HG03469 (cell line): ENCODE measurements around the gene ARL13A.
"Not testable (repeated sequence)": the region's sequence is repeated elsewhere in the genome, so short reads cannot be mapped to it uniquely, and the experiment has no call there.

Experiments
- ATAC-seq: cut with Tn5 transposase; IDR thresholded peaks from one replicate; pipeline ENCODE4 v1.9.1; 2021; ENCODE audit warnings: mild to moderate bottlenecking, moderate library complexity, moderate number of reproducible peaks; ENCODE audit not compliant: unreplicated experiment

The ARL13A gene

DNA sequence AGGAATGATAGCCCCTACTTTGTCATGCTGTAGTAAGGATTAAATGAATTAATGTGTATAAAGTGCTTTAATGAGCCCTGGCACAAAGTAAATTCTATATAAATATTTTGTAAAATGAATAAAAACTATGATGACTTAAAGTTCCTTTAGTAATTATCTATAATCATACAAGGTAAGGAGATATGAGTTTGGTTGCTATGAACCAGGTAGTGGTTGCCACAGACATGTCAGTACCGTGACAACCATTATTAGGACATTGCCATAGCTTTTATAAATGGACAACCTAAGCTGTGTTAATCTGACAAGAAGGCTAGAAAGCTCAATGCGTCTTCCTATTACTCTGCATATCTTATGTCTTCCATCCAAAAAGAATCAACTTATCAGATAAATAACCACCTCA is at the start of gene ARL13A:
TSS of gene ARL13A (plus strand) at position 301 of the 400 bp plus-strand sequence. CDS start 3,982 bp downstream, outside the sequence.
- ATAC-seq: no peak

DNA sequence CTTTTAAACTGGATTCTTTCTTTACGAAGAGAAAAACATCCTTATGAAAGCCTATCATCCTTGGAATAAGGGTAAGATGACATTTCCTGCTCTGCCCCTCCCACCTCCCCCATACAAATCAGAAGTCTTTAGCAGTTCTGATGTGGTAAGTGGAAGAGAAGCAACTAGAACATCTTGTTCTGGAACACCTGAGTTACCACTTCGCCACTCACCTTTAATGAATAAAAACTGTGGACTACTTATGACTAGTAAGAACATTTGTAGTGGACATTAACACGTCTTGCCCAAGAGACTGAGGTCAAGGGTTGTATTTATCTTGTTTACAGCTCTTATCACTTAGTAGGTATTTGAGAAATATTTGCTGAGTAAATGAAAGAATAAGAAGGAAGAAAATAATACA is 45.1 kb upstream of the ARL13A start:
- no peak for ATAC-seq

DNA sequence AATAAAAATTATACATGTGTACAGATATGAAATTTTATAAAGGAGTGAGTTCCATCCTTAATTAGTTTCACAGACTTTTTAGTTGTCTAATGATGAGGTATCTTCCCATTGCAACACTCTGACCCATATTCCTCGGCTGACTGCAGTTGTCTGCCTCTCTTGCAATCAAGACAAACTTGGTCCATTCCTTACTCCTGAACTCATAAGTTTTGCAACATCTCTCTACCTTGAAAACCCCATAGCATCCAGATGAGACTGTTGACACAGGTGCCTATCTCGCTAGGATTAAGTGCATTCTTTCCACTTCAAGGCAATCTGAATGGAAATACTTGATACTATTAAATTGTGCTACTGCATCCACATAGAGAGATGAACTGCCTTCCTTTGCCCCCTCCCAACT is 43.1 kb upstream of the ARL13A start:
- no peak for ATAC-seq

GRCh38 chrX:100928660-100929613 is 40.6 kb upstream of the ARL13A start, which contains the start of gene XKRX:
Gene XKRX (minus strand): TSS chrX:100928917. CDS start chrX:100928304, 613 bp downstream.
- ATAC-seq: no peak

DNA sequence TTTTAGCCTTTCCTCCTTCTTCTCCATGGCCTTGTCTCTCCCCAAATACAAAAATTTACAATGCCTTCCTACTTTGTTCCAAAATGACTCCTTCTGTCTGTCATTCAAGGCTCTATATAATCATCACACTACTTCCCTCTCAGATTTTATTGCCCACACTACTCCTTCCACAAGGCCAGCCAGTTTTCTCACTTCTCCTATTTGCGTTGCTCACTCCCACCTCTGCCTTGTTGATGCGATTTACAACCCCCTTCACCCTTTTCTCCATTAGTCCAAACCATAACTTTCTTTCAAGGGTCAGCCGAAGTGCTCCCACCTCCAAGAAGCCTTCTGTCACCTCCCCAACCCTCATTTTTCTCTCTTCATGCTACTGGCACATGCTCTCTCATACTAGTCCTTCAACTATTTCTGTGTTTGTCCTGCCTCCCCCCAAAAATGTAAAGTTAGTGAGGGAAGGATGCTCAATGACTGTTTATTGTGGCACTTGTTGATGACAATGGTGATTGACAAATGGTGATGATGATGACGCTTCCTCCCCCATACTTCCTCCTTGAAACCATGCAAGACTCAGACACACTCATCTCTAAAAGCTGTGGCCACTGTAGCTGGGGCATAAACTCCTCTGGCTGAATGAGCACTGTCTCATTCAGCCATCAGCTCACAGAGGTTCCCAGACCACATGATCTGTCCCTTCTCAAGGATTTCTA is 38.1 kb upstream of the ARL13A start:
- ATAC-seq: peak; percentile 83

GRCh38 chrX:100931925-100932285 is 37.6 kb upstream of the ARL13A start:
- ATAC-seq: no peak

DNA sequence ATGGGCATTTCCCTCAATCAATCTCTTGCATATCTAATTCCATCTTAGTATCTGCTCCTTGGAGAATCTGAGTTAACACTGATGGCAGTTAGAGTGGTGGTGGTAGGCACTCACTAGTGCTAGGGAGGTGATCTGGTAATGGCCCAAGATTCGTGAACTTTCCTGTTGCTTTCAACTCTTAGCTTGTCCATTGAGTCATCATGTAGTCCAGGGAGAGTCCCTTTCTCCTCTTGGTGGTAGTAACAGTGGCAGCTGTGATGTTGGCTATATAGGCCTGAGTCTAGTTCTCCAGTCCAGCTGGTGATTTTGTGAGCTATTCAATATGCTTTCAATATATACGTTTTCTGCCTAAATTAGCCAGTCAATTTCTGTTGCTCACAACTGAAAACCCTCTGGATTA is 33.7 kb upstream of the ARL13A start:
- no peak for ATAC-seq

DNA sequence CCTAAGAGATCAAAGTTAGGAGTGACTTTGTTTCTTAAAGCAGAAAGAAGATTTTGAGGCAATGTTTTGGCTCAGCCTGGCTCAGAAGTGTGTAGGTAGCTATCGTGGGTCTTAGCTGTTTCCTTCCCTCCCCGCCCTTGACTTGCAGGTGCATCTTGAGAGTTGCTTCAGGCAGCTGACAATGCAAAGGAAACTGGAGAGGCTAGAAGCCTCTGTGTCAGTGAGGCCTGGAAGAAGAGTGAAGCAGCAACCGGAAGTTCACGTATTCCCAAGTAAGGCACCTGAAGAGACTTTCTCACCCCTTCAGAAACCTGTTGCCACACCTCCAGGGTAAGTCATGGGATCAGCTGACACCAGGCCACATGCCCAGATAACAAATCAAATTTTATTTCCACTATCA is 30.2 kb upstream of the ARL13A start:
- ATAC-seq: no peak

DNA sequence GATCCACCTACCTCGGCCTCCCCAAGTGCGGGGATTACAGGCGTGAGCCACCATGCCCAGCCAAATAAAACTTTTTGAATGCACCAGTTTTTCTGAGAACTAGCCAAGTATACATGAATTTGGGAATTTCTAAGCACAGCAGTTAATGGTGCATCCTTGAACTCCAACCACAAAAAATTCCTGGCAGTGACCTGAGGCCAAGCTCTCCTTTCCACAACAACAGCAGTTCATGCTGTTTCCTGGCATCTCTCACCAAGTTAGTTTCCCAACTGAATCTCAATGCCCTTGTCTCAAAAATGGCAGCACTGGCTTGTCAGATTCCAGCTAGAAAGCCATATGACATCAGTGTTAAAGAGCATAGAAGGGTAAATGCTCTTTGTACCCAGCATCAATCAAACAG is 24.9 kb upstream of the ARL13A start:
- no peak for ATAC-seq

- no peak for ATAC-seq
These were observed 23.1 kb upstream of the ARL13A start for GRCh38 chrX:100946299-100946927.

DNA sequence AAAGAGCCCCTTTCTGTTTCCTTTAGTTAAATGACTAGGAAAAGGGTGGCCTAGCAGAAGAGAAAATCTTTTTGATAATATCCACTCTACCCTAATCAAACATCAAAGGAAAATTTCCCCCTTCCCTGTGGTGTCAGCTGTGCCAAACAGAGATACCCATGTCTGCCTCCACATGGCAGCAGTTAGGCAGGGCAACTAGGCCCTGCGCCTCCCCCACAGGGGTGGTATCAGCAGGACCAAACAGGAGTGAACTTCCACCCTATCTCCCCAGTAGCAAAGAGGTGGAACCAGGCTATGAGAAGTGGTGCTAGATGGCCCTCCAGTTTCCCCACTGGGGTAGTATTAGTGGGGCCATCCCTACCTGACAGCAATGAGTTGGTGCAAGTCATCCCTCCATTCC is 21.0 kb upstream of the ARL13A start:
- ATAC-seq: no peak

DNA sequence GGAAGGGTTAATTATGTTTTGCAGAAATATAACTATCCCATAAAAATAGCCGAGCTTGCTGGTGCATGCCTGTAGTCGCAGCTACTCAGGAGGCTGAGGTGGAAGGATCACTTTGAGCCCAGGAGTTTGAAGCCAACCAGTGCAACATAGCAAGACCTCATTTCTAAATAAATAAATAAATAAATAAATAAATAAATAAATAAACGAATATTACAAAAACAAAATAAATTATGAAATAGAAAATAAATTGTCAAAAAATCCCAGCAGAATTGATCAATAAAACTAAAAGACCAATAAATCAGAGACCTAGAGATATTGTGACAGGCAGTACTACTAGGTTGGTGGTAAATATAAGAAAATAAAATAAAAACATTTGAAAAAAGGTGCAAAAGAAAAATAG is 6.7 kb upstream of the ARL13A start:
- no peak for ATAC-seq

DNA sequence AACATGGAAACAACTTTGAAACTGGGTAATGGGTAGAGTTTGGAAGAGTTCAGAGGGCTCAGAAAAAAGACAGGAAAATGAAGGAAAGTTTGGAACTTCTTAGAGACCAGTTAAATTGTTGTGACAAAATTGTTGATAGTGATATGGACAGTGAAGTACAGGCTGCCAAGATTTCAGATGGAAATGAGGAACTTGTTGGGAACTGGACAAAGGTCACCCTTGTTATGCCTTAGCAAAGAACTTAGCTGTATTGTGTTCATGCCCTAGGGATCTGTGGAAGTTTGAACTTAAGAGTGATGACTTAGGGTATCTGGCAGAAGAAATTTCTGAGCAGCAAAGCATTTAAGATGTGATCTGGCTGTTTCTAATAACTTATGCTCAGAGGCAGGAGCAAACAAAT is 5.1 kb upstream of the ARL13A start:
- no peak for ATAC-seq

GRCh38 chrX:100969936-100970335 is 428 bp downstream of the ARL13A start:
- ATAC-seq: no peak

DNA sequence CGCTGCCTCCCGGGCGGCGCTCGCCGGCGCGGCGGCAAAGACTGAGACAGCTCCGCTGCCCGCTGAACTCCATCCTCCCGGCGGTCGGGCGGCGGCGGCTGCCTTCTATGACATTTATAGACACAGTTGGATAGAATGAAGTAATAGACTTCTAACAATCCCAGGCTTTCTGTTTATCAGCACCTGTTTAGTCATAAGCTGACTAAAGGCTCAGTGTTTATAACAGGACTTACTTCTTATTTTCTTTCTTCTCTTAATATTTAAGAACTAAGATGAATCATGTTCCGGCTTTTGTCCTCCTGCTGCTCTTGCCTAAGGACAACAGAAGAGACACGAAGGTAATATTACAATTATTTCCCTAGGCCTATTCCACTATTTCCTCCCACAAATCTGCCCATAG is 3.9 kb downstream of the ARL13A start:
- ATAC-seq: no peak

GRCh38 chrX:100975212-100975611 is 5.7 kb downstream of the ARL13A start:
- no peak for ATAC-seq

DNA sequence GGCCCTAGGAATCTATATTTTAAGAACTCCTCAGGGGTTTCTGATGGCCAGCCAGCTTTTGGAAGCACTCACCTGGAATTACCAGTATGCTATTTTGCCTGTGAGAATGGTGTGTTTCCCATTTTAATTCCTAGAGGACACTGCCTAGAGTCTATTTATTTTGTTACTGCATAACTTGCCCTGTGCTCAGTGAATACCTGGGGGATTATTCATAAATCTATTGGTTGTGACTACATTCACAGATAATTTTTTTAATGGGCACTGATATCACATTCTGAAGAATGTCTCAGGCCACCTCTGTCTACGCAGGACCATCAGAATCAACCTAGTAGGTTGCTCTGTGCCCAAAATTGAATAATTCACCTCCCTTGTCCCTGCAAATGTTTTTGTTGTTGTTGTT is 6.7 kb downstream of the ARL13A start:
- no peak for ATAC-seq

- no peak for ATAC-seq
These were observed 10.5 kb downstream of the ARL13A start for GRCh38 chrX:100979881-100980607.

DNA sequence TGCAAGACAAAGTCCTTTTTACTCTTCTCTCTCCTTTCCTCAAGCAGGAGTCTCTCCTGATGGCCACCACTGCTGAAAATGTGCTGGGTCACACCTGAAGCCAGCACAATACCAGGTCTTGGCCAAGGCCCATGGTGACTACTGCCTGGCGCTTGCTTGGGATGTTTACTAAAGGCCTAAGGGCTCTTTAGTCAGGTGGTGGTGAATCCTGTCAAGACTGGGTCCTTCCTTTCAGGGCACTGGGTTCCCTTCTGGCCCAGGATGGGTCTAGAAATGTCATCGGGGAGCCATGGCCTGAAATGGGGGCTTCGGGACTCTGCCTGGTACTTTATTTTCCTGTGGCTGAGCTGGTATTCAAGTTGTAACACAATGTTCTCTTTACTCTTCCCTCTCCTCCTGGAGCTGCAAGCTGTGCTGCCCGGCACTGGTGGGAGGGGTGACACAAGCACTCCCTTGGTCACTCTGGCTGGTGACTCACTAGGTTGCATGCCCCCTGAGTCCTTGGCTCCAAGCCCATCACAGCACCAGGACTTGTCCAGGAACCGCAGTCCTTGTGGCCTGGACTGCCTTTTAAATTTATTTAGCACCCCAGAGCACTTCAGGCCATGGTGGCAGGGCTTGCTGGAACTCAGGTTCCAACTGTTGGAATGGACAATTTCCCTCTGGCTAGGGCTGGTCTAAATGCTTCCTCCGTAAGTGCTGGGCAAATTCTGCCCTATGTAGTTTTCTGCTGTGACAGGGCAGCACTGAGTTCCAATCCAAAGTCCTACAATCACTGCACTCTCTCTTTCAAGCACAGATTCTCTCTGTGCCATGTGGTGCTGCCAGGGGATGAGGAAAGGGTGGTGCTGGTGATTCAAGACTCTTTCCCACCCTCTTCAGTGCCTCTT is 11.3 kb downstream of the ARL13A start:
- no peak for ATAC-seq

GRCh38 chrX:100981498-100981845 is 12.0 kb downstream of the ARL13A start:
- not testable (repeated sequence) for ATAC-seq
